NCI-H2196 treated with DMSO at 0.1 percent for 48 hours (cell line): Measurements from ENCODE around the gene CENPF.
A peak's percentile ranks its signal among the peaks of the same experiment; 100 is the strongest.
"Not testable (repeated sequence)": the region's sequence is repeated elsewhere in the genome, so short reads cannot be mapped to it uniquely, and the experiment has no call there.

Experiments used
- DNase-seq: peaks from one replicate; lab custom pipeline; 2025; ENCODE audit not compliant: unreplicated experiment; lab: John Stamatoyannopoulos, UW

CENPF gene, protein sequence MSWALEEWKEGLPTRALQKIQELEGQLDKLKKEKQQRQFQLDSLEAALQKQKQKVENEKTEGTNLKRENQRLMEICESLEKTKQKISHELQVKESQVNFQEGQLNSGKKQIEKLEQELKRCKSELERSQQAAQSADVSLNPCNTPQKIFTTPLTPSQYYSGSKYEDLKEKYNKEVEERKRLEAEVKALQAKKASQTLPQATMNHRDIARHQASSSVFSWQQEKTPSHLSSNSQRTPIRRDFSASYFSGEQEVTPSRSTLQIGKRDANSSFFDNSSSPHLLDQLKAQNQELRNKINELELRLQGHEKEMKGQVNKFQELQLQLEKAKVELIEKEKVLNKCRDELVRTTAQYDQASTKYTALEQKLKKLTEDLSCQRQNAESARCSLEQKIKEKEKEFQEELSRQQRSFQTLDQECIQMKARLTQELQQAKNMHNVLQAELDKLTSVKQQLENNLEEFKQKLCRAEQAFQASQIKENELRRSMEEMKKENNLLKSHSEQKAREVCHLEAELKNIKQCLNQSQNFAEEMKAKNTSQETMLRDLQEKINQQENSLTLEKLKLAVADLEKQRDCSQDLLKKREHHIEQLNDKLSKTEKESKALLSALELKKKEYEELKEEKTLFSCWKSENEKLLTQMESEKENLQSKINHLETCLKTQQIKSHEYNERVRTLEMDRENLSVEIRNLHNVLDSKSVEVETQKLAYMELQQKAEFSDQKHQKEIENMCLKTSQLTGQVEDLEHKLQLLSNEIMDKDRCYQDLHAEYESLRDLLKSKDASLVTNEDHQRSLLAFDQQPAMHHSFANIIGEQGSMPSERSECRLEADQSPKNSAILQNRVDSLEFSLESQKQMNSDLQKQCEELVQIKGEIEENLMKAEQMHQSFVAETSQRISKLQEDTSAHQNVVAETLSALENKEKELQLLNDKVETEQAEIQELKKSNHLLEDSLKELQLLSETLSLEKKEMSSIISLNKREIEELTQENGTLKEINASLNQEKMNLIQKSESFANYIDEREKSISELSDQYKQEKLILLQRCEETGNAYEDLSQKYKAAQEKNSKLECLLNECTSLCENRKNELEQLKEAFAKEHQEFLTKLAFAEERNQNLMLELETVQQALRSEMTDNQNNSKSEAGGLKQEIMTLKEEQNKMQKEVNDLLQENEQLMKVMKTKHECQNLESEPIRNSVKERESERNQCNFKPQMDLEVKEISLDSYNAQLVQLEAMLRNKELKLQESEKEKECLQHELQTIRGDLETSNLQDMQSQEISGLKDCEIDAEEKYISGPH (N-terminal part only)

DNA sequence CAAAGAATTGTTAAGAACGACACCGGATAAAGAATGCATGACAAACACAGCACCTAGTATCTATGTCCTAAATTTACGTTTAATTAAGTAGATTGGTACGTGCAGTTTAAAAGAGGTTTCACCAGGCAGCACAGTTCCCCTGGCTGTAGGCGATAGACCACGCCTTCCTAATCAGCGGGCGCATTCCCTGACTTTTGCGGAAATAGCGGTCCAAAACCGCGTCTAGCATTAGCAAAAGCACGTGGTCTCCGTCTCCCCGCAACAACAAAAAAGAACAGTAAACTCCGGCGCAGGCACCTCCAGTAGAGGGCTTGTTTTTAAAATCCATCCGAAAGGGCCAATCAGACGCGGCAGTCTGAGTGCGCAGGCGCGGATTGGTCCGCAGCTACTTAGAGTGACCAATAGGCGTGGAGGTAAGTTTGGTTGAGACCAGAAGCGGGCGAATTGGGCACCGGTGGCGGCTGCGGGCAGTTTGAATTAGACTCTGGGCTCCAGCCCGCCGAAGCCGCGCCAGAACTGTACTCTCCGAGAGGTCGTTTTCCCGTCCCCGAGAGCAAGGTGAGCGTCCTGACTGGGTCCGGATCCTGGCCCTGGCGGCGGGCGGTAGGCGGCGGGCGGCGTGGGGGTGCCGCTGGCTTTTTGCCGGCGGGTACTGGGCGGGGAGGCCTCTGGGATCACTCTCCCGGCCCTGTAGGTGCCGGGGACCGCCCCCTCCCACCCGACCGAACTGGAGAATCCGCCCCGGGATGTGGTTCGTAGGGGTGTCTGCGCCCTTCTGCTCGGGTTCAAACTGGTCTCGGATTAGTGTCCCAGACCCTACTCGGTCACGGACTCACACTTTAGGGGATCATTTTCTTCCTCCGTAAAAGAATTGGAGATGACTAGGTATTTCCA lies at the start of gene CENPF:
Gene CENPF, plus strand, starts transcription at position 432 of the 894 bp plus-strand sequence. CDS start 10,560 bp downstream, outside the sequence.
- DNase-seq, result peak; percentile 97

DNA sequence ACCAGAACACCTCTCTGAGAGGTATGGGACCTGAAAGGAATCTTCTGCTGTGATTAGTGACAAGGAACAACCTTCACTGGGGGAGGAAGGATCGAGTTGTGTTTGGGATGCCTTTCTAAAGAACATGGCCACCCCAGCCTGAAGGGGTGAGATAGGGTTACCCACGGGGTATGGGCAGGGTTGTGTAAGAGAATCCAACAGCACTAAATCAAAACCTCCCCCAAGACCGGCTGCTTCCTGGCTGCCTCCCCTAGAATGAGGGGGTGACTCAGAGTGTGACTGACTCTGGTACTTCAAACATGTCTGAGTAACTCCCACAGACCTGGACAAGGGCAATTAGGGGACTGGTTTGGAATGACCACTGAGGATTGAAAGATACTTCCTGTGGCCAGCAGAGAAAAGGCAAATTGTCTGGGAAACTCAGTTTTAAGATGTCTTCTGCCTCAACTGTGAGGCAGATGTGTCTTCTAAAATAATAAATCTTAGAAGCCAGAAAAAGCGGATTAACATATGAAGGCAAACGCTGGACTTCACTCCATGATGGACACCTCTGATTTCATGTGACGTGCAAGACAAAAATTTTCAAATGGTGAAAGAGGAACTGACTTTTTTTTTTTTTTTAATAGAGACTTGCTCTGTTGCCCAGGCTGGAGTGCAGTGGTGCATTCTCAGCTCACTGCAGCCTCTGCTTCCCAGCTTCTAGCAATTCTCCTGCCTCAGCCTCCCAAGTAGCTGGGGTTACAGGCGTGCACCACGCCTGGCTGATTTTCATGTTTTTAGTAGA lies 44.9 kb upstream of the CENPF start:
- no peak for DNase-seq

DNA sequence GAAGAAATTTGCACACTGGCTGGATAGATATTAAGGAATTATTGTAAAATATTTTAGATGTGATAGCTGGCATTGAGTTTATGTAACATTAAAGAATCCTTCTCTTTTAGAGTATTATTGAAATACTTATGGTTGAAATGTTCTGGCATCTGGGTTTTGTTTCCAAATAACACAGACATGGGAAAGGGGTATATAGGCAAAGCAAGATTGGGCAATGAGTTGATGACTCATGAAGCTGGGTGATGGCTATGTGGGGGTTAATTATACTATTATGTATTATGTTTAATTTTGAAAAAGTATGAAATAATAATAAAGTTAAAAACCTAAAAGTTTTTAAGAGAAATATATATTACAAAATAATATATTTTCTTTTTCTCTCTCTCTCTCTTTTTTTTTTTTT lies 39.1 kb upstream of the CENPF start:
- no peak for DNase-seq

DNA sequence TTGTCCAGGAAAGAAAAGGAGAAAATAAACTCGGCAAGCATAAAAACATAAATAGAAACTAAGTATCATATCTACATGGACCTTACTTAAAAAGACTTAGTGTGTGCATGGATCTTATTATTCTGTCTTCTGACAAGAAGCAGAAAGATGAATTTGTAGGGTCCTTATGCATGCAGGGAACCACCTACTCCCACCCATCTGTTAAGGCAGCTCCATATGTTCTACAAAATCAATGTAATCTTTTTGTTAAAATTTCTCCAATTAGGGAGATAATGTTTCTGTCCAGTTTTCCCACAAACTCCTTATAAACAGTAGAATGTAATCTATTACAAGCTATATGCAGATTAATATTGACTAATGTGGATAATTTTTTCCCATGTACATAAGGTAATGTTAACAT lies 37.7 kb upstream of the CENPF start:
- DNase-seq, result no peak

DNA sequence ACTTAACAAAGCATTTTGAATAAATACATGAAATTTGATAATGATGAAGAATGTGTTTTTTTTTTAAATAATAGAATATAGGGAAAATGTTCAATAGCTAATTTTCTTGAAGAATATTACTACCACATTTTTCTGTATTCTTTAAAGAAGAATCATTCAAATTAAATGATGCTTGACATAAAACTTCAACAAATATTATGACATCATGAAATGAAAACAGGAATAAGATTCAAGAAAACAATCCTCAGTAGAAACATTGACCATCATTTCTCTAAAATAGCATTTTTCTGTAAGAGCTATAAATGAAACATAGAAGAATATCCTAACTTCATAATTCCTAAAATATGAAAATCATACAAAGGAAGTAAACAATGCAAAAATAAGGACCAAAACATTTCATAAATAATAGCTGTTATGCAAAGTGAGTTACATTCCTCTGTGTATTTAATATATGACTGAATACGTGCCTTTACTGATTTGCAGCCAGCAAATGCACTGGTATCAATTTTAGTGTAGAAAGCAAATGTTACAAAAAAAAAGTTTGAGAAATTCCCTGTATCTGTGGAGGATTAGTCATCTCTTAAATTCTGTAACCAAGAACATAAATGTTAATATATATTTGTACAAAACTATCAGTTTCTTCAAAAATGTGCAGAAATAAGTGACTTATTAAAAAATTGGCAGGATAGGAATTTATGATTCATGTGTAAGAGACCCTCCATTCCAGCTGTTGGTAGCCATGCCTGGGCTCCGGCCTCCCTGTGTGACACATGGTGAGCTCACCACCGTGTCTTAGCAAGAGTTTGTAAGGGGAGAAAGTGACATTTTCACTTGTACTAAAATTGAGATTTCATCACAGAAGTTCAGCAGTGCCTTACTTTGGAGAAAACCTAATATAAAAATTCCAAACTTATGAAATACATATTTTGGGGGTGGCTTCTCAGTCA lies 36.6 kb upstream of the CENPF start:
- no peak for DNase-seq

DNA sequence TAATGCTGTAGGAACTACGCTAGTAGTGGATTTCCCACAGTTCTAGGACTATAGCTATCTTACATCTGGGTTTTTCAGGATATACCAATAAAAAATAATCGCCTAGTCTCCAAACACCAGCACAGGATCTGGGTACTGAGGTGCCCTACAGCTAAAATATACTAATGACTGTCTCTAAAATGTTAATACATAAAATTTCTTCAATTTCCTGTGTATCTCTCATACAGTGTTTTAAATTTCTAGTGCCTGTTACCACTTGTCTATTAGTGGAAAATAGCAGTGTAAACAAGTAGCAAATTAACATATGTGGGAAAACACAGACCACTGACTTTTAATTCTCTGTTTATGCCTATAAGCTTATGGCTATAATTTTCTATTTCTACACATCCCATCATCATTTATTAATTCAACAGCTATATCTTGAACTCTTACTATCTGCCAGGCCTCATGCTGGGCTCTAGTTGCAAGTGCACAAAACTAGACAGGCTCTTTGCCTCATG lies 35.5 kb upstream of the CENPF start:
- DNase-seq, result no peak

DNA sequence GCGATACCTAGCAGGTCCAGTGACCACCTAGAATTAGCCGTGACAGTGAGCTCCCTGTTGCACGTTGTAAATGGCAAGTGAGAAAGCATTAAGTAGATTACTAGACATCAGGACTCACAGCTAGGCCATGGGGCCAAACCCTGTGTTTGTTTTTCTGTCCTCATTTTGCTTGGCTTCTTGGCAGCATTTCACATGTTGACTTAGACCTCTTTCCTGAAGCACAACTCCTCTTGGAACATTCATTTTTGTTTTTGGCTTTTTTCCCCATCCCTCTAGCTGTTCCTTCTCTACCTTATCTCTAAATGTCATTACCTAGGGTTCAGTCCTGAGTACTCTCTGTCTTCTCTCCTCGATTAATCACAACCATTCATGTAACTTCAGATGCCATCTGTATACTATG lies 34.7 kb upstream of the CENPF start:
- DNase-seq, result no peak

DNA sequence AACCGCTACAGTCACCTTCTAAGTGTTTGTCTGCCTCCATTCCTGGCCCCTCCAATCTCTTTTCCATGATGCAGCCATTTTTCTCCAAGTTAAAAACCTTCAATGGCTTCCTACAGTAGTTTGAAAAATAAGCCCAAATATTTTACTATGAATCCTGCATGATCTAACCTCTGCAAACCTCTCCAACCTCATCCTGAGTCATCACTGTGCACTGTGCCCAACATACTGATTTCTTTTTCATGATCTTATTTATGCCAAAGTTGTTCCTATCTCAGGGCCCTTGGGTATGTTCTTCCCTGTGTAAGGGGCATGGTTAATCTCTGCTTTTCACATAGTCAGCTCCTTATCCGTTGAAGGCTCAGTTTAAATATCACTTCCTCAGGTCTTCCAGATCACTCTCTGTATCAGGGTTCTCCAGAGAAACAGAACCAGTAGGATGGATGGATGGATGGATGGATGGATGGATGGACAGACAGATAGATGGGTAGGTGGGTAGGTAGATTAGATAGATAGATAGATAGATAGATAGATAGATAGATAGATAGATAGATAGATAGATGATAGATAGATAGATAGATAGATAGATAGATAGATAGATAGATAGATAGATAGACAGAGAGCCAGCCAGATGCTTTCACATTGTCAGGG lies 33.5 kb upstream of the CENPF start:
- no peak for DNase-seq

DNA sequence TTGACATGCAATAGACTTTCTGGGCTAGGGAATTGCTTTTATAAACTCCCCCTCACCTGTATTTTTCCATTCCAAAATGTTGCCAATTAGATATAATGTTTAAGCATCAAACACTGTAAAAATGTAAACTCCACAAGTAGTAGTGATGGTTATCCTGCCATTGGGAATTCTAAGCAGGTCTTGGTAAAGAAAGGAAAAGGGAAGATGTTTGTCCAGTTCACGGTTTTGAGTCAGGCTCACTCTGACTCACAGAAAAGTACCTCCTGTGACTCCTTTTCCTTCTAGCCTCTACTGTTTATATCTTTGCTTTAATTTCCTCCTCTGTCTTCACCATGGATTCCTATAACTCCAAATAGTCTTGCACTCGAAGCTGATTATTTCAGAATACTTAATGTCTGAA lies 32.6 kb upstream of the CENPF start:
- no peak for DNase-seq

DNA sequence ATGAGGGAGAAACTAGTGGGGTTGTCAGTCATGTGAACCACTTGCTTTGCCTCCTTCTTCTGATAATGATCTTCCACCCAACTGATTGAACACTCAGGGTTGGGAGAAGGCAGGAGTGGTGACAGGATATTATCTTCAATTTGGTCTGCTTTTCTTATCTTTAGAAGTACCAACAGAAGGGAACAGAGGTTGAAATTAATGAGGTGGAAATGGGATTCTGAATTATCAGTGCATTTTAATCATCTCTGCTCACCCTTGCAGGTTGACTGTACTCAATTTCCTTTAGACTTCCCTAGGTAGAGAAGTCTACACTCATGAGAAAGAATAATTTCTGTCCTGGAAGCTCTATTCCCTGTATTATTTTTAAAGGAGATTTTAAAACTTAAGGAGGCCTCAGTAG lies 31.7 kb upstream of the CENPF start:
- no peak for DNase-seq

DNA sequence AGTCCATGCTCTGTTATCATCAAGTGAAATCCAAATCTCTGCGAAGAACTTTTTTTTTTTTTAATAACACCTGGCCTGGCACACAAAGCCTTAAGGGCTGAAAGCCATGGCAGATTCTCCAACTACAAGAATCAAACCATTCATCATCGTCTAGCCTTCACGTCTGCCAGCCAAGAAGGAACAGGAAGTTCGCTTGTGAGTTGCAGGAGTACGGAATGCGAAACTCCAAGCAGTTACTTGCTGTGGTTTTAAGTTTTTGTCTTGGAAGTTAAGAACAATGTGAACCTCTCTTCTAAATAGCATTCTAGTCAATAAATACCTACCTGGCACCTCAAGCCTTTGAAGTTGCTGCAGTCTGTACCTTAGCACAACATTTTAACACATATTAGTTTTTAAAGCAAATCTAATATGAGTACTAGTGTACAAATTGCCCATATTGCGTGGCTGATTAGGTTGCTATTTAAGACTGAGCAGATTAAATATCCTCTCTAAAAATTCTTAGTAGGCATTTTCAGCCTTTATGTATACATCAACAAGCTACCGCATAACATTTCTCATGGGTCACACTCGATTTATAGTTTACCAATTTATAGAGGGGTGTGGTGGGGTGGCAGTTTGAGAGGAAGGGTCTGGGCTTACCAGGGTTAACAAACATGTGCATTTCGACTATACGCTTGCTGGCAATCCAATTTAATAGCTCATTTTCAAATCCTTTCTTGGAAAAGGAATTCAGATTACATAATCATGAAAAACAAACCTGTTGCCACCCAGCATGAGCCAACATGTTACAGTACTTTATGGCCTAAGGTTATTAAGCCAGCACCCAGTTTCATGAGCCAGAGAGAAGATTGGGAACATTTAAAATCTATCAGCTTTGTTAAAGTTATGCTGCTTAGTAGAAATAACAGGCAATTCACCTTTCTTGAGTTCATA lies 29.3 kb upstream of the CENPF start:
- no peak for DNase-seq

DNA sequence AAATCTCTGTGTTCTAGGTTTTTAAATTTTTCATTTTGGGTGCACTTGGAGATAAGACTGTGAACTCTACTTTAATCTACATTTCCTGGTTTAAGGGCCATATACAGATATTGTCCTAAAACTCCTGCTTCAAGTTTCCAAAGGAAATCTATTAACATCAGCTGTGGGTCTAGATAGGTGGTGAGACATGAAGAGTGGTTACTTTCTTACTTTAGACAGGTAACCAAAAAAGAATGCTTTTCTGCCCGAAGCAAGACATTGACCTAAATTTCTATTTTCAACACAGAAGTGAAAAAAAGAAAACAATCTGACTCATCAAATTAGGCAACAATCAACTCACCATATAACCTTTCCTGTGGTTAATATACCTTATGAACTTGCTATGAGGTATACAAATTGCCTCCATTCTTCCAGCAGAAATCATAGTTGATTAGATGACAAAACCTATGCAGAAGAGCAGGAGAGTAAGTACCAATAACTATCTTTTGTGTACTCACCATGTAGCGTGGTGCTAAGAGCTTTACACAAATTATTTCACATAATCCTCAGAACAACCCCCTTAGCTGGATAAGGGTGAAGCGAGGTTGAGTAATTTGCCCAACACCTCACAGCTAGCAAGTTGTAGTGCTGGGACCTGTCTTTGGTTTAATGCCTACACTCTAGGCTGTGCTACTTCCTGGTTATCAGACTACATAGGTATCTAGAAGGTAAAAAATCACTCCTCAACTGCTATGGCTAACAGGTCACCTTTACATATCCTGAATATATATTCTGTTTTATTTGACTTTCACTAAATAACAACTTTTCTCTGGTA lies 28.2 kb upstream of the CENPF start:
- DNase-seq, result no peak

DNA sequence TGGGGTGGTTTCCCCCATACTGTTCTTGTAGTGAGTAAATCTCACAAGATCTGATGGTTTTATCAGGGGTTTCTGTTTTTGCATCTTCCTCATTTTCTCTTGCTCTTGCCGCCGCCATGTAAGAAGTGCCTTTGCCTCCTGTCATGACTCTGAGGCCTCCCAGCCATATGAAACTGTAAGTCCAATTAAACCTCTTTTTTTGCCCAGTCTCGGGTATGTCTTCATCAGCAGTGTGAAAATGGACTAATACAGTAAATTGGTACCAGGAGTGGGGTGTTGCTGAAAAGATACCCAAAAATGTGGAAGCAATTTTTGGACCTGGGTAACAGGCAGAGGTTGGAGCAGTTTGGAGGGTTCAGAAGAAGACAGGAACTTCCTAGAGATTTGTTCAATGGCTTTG lies 26.9 kb upstream of the CENPF start:
- not testable (repeated sequence) for DNase-seq

DNA sequence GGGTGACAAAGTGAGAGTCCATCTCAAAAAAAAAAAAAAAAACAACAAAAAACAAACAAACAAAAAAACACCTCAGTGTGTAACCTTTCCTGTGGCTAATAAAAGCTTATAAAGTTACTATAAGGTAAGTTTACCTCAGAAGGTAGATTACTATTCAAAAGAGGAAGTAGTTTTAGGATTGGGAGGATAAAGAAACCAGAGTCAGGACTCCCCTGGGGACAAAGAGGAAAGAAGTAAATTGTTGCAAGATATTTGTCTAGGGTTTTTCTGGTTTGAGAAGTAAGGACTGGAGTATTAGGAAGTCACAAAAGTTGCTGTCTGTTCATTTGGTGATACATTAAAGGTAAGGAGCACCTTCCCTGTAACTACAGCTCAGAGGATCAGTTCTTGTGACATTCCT lies 23.8 kb upstream of the CENPF start:
- DNase-seq, result no peak

DNA sequence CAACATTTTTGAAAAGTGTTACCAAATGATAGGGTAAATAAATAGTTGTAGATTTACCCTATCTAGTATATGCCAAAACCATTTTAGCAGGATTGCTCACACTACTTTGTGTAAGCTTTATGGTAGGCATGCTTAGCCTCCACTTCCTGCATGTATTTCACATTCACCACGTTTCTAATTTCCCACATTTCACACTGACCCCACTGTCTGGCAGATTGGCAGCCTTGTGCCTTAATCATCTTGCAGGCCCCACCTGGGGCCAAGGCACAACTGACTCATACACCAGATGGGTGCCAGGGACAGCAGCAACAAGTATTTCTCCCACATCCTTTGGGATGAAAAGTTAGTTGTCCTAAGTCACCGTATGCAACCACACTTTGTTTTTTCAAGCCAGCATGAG lies 21.2 kb upstream of the CENPF start:
- DNase-seq, result no peak
